B cell (primary cell): ENCODE data around the gene RAI1. TPM values are rescaled to one million over a fixed set of nuclear protein-coding genes. Genes with fewer than 3 reads are reported as not detected.

Experiments used
- ATAC-seq: fragments of 200-7000 bp; cut with Tn5 transposase; one replicate; pipeline ENCODE4 v1.10.0; 2021; ENCODE audit warnings: low read depth, mild to moderate bottlenecking, moderate number of reproducible peaks, moderate library complexity
- CTCF ChIA-PET: fragments of 350-600 bp; sonication (Branson Sonifier 250); formaldehyde crosslinking; loops from one replicate; lab custom pipeline; 2021; ENCODE audit warnings: antibody characterized with exemption, inconsistent platforms; lab: Charles Lee
- POLR2A ChIA-PET: fragments of 350-600 bp; sonication (Branson Sonifier 250); formaldehyde crosslinking; loops from one replicate; lab custom pipeline; 2021; ENCODE audit warnings: antibody characterized with exemption; lab: Charles Lee
- DNase-seq: peaks from one replicate; pipeline ENCODE4 v3.0.0; 2013
- H2AFZ ChIP-seq: 2 replicates; pipeline ENCODE4 v1.6.1; 2012; ENCODE audit warnings: mild to moderate bottlenecking, low read depth, low read length; ENCODE audit not compliant: insufficient read depth, poor library complexity, severe bottlenecking
- H3K27ac ChIP-seq, 2 donors: 1 replicate in 1 of 2; 2 replicates in 1 of 2; pipeline ENCODE4 v1.5.1; 2012 to 2013; ENCODE audit warnings: low read length in 2 of 2, mild to moderate bottlenecking in 2 of 2, moderate library complexity in 1 of 2
- H3K27me3 ChIP-seq, 4 experiments: fragments of 200-600 bp in 1 of 4; sonication (generic) in 1 of 4; replicated peaks in 1 of 4; 1 replicate in 2 of 4; 2 replicates in 2 of 4; pipeline versions ENCODE4 v1.6.1 to v1.7.0; 2013 to 2016; ENCODE audit warnings: low read length in 3 of 4, mild to moderate bottlenecking in 2 of 4, mixed read lengths in 1 of 4, moderate library complexity in 1 of 4; ENCODE audit not compliant: insufficient read depth in 4 of 4, control insufficient read depth in 3 of 4; ENCODE audit errors: control extremely low read depth in 1 of 4
- H3K36me3 ChIP-seq, 2 experiments: replicated peaks in 1 of 2; 1 replicate in 1 of 2; 2 replicates in 1 of 2; pipeline versions ENCODE4 v1.6.1 to v1.7.1; 2013; ENCODE audit warnings: low read length in 1 of 2; ENCODE audit not compliant: insufficient read depth in 2 of 2, control insufficient read depth in 1 of 2; ENCODE audit errors: control extremely low read depth in 1 of 2, extremely low read depth in 1 of 2
- H3K4me1 ChIP-seq, 2 donors: fragments of 200-600 bp in 1 of 2; sonication (generic) in 1 of 2; 1 replicate in 1 of 2; 2 replicates in 1 of 2; pipeline versions ENCODE4 v1.5.1 to v1.6.1; 2013 to 2017; ENCODE audit warnings: low read length in 2 of 2; ENCODE audit not compliant: control insufficient read depth in 2 of 2, insufficient read depth in 2 of 2
- H3K4me2 ChIP-seq: replicated peaks from 2 replicates; pipeline ENCODE3; 2012; ENCODE audit warnings: mild to moderate bottlenecking, low read depth, low read length; ENCODE audit not compliant: poor library complexity, severe bottlenecking
- H3K4me3 ChIP-seq, 5 experiments: fragments of 200-600 bp in 1 of 5; sonication (generic) in 1 of 5; 1 replicate in 3 of 5; 2 replicates in 2 of 5; pipeline versions ENCODE4 v1.5.1 to v1.7.0; 2011 to 2016; ENCODE audit warnings: low read length in 4 of 5, mild to moderate bottlenecking in 4 of 5, low read depth in 2 of 5, control low read depth in 1 of 5, moderate library complexity in 1 of 5; ENCODE audit not compliant: insufficient read depth in 1 of 5; ENCODE audit errors: control extremely low read depth in 1 of 5, extremely low read depth in 1 of 5
- H3K79me2 ChIP-seq: fragments of 200-600 bp; sonication (generic); one replicate; pipeline ENCODE4 v1.6.0; 2016; ENCODE audit warnings: low read length; ENCODE audit not compliant: control insufficient read depth, insufficient read depth
- H3K9ac ChIP-seq: fragments of 200-600 bp; sonication (generic); 2 replicates; pipeline ENCODE4 v1.6.1; 2017; ENCODE audit warnings: mild to moderate bottlenecking, low read length, moderate library complexity
- H3K9me3 ChIP-seq, 3 donors: one replicate each; pipeline versions ENCODE4 v1.6.1 to v1.7.1; 2013; ENCODE audit warnings: low read length in 2 of 3; ENCODE audit not compliant: control insufficient read depth in 2 of 3, insufficient read depth in 1 of 3; ENCODE audit errors: control extremely low read depth in 1 of 3
- H4K20me1 ChIP-seq: 2 replicates; pipeline ENCODE4 v1.6.0; 2012; ENCODE audit warnings: mild to moderate bottlenecking, low read length; ENCODE audit not compliant: insufficient read depth, control insufficient read depth, poor library complexity, severe bottlenecking
- H3K27ac Mint-ChIP-seq: one replicate; pipeline ENCODE4 v1.8.0; 2021; ENCODE audit warnings: mixed read lengths
- H3K27me3 Mint-ChIP-seq: one replicate; pipeline ENCODE4 v1.8.0; 2021; ENCODE audit warnings: mixed read lengths
- H3K4me1 Mint-ChIP-seq: one replicate; pipeline ENCODE4 v1.8.0; 2021; ENCODE audit warnings: mixed read lengths
- H3K4me3 Mint-ChIP-seq: one replicate; pipeline ENCODE4 v1.8.0; 2021; ENCODE audit warnings: mixed read lengths
- H3K9me3 Mint-ChIP-seq: one replicate; pipeline ENCODE4 v1.8.0; 2022; ENCODE audit warnings: mixed read lengths; ENCODE audit not compliant: insufficient read depth
- EZH2 ChIP-seq: IDR thresholded peaks from 2 replicates; pipeline ENCODE4 v1.6.1; 2012; ENCODE audit warnings: borderline replicate concordance, low read depth, mild to moderate bottlenecking, moderate library complexity, low read length; ENCODE audit not compliant: insufficient read depth, poor library complexity, severe bottlenecking
- WGBS: methylation state at CpG from one replicate; pipeline ENCODE4 v1.1.5; 2013; ENCODE audit warnings: missing lambda C conversion rate; ENCODE audit not compliant: insufficient coverage; 5-methylcytosine and 5-hydroxymethylcytosine counted together
- intact Hi-C: fragments of 100-400 bp; cut with micrococcal nuclease; formaldehyde crosslinking; loops from one replicate; pipeline ENCODE4 v1.10.0; 2022
- polyA plus RNA-seq: library from polyadenylated mRNA; depleted of rRNA; stranded (reverse); fragments of >200 nt; gene quantifications from 2 replicates; pipeline ENCODE4 v1.2.3, GENCODE V29; 2012
- total RNA-seq, 2 donors: library from RNA; stranded (reverse); fragments of 120-200 nt in 1 of 2; gene quantifications; 1 replicate in 1 of 2; 2 replicates in 1 of 2; pipeline versions ENCODE4 v1.2.3 to v1.2.4, GENCODE V29; 2013 to 2022
- TF ChIP-seq, protein P1 (sequence below): fragments of 200-600 bp; IDR thresholded peaks from one replicate; pipeline ENCODE4 v1.8.0; 2022; ENCODE audit warnings: antibody characterized with exemption, mild to moderate bottlenecking

RAI1 gene
- total and polyA plus RNA-seq, 2 donors (not counting 1 experiment from before 2014, with no cell fraction given): 4.7 to 34.0 TPM

- Histone ChIP-seq H3K27ac (no peak overlapping the region), H3K27me3 (no peaks in the 10 kb centered on the region), H3K9me3 (no peaks in the 10 kb centered on the region), H2AFZ (no peak overlapping the region), H3K36me3 (peaks cover 0 to 17% of the 10 kb centered on the region in 2 experiments), H3K9ac (no peak overlapping the region), H4K20me1 (peaks cover under 1% of the 10 kb centered on the region), H3K4me2 (no peak overlapping the region), H3K4me1 (peaks cover 7 to 15% of the 10 kb centered on the region in 2 donors), H3K4me3 (no peak overlapping the region), H3K79me2 (peaks cover 5% of the 10 kb centered on the region)
- H3K4me3 Mint-ChIP-seq: no peak overlapping the region
- no peak overlapping the region for H3K27ac Mint-ChIP-seq
- 98% methylated on average over 11 of the region's 13 CpGs for WGBS
- ATAC-seq: no peak
- no peak for DNase-seq
- CTCF ChIA-PET: no interaction called here
- H3K4me1 Mint-ChIP-seq: peaks cover 15% of the 10 kb centered on the region
- no peaks in the 10 kb centered on the region for H3K9me3 Mint-ChIP-seq
- no peaks in the 10 kb centered on the region for H3K27me3 Mint-ChIP-seq
- TF ChIP-seq EZH2: no peak
- TF ChIP-seq, protein P1, sequence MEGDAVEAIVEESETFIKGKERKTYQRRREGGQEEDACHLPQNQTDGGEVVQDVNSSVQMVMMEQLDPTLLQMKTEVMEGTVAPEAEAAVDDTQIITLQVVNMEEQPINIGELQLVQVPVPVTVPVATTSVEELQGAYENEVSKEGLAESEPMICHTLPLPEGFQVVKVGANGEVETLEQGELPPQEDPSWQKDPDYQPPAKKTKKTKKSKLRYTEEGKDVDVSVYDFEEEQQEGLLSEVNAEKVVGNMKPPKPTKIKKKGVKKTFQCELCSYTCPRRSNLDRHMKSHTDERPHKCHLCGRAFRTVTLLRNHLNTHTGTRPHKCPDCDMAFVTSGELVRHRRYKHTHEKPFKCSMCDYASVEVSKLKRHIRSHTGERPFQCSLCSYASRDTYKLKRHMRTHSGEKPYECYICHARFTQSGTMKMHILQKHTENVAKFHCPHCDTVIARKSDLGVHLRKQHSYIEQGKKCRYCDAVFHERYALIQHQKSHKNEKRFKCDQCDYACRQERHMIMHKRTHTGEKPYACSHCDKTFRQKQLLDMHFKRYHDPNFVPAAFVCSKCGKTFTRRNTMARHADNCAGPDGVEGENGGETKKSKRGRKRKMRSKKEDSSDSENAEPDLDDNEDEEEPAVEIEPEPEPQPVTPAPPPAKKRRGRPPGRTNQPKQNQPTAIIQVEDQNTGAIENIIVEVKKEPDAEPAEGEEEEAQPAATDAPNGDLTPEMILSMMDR: no peak
- POLR2A ChIA-PET: no interaction called here
- intact Hi-C loops: no loop called here
Observed at GRCh38 chr17:17796787-17797061, 115.5 kb downstream of the RAI1 start.

DNA sequence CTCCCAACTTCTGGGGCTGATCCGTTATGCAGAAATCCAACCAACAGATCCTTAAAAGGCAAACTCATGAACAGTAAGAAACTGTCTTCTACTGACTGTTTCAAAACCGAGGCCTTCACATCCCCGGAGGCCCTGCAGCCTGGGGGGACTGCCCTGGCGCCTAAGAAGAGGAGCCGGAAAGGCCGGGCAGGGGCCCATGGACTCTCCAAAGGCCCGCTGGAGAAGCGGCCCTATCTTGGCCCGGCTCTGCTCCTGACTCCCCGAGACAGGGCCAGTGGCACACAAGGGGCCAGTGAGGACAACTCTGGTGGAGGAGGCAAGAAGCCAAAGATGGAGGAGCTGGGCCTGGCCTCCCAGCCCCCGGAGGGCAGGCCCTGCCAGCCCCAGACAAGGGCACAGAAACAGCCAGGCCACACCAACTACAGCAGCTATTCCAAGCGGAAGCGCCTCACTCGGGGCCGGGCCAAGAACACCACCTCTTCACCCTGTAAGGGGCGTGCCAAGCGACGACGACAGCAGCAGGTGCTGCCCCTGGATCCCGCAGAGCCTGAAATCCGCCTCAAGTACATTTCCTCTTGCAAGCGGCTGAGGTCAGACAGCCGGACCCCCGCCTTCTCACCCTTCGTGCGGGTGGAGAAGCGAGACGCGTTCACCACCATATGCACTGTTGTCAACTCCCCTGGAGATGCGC, 116.0 kb downstream of the RAI1 start:
- CTCF ChIA-PET: no interaction called here
- no peak overlapping the region for H3K4me3 Mint-ChIP-seq
- H3K9me3 Mint-ChIP-seq: no peaks in the 10 kb centered on the region
- 97% methylated on average over 28 of the region's 30 CpGs for WGBS
- H3K4me1 ChIP-seq: peaks cover 1 to 10% of the 10 kb centered on the region in 2 donors
- H3K27me3 ChIP-seq: no peaks in the 10 kb centered on the region
- H2AFZ ChIP-seq: no peak overlapping the region
- H3K79me2 ChIP-seq: no peaks in the 10 kb centered on the region
- ATAC-seq (no peak), DNase-seq (no peak)
- no peak overlapping the region for H3K4me2 ChIP-seq
- POLR2A ChIA-PET: no interaction called here
- peaks cover 10% of the 10 kb centered on the region for H3K4me1 Mint-ChIP-seq
- intact Hi-C loops: no loop called here
- H4K20me1 ChIP-seq: no peaks in the 10 kb centered on the region
- H3K4me3 ChIP-seq: no peak overlapping the region
- H3K9me3 ChIP-seq: no peaks in the 10 kb centered on the region
- H3K27ac ChIP-seq: no peak overlapping the region
- H3K9ac ChIP-seq: no peak overlapping the region
- H3K36me3 ChIP-seq: peaks cover 0 to 17% of the 10 kb centered on the region in 2 experiments
- no peaks in the 10 kb centered on the region for H3K27me3 Mint-ChIP-seq
- no peak for TF ChIP-seq EZH2
- TF ChIP-seq, protein P1: no peak
- no peak overlapping the region for H3K27ac Mint-ChIP-seq
